PC-9 (cell line): Measurements from ENCODE around the gene CD28.

Experiments
- CTCF ChIP-seq: fragments of 200-600 bp; sonication (generic); conservative IDR thresholded peaks from 2 replicates; pipeline ENCODE4 v1.6.1; 2017; ENCODE audit warnings: mixed run types, antibody characterized with exemption, mild to moderate bottlenecking, moderate library complexity
- EZH2 ChIP-seq: fragments of 200-600 bp; sonication (generic); IDR thresholded peaks from 2 replicates; pipeline ENCODE4 v1.8.0; 2017; ENCODE audit warnings: antibody characterized with exemption, low read depth

- TF ChIP-seq CTCF (no peak), EZH2 (no peak)
These were observed 20.5 kb upstream of the CD28 start for GRCh38 chr2:203685789-203686420.
